Left renal cortex interstitium (tissue), 4 donors: ENCODE results near the gene CSPG5. TPM values are rescaled to one million over a fixed set of nuclear protein-coding genes. Genes with fewer than 3 reads are reported as not detected.

Experiments
- DNase-seq, 4 donors: peaks; one replicate each; pipeline ENCODE4 v3.0.0-alpha.2; 2013; ENCODE audit warnings: low read depth in 4 of 4, low spot score in 2 of 4, missing footprints in 1 of 4
- polyA plus RNA-seq, 4 donors: library from polyadenylated mRNA; unstranded; fragments of 120-200 nt; gene quantifications; one replicate each; pipeline ENCODE4 v1.2.1, GENCODE V29; 2013; ENCODE audit not compliant: insufficient read length in 4 of 4

Gene CSPG5
- polyA plus RNA-seq, 4 donors: 0.97 to 2.1 (median 1.3) TPM

GRCh38 chr3:47542471-47543173 is 36.0 kb downstream of the CSPG5 start:
- peak in 3 of 4 donors; percentile 20 to 29 (median 28) for DNase-seq

GRCh38 chr3:47541583-47542108 is 37.0 kb downstream of the CSPG5 start:
- no peak for DNase-seq

GRCh38 chr3:47540281-47540680 is 38.4 kb downstream of the CSPG5 start:
- no peak for DNase-seq

- DNase-seq: no peak
These were observed 41.7 kb downstream of the CSPG5 start for GRCh38 chr3:47536967-47537366.

GRCh38 chr3:47536221-47536891 is 42.3 kb downstream of the CSPG5 start:
- no peak for DNase-seq

GRCh38 chr3:47533996-47534454 is 44.6 kb downstream of the CSPG5 start:
- DNase-seq: no peak

- no peak for DNase-seq
These were observed 45.2 kb downstream of the CSPG5 start for GRCh38 chr3:47533481-47533880.

- no peak for DNase-seq
These were observed 50.5 kb downstream of the CSPG5 start for GRCh38 chr3:47527952-47528725.

- DNase-seq: no peak
These were observed 53.0 kb downstream of the CSPG5 start for GRCh38 chr3:47525617-47526016.

GRCh38 chr3:47523310-47524073 is 55.2 kb downstream of the CSPG5 start:
- no peak for DNase-seq

GRCh38 chr3:47522082-47522987 is 56.3 kb downstream of the CSPG5 start:
- peak in 2 of 4 donors; percentile 69 to 81 for DNase-seq

GRCh38 chr3:47520756-47521155 is 57.9 kb downstream of the CSPG5 start:
- DNase-seq: no peak

- no peak for DNase-seq
These were observed 60.7 kb downstream of the CSPG5 start for GRCh38 chr3:47517937-47518336.

- DNase-seq: no peak
These were observed 62.8 kb downstream of the CSPG5 start for GRCh38 chr3:47515864-47516319.

- no peak for DNase-seq
These were observed 63.6 kb downstream of the CSPG5 start for GRCh38 chr3:47515100-47515499.

- DNase-seq: peak; percentile 93 to 97 (median 96)
These were observed 65.3 kb downstream of the CSPG5 start, which contains the start of gene ELP6 for GRCh38 chr3:47513125-47513929. ELP6 (minus strand) TSS chr3:47513712; CDS start chr3:47513590, 122 bp downstream.

GRCh38 chr3:47512416-47513124 is 66.1 kb downstream of the CSPG5 start:
- DNase-seq: peak in 1 of 4 donors; percentile 17
